ENCODE data around the gene ORAI3.

ORAI3 gene

GRCh38 chr16:30992931-30993816 is 44.3 kb downstream of the ORAI3 start:
- no peak for DNase-seq

DNA sequence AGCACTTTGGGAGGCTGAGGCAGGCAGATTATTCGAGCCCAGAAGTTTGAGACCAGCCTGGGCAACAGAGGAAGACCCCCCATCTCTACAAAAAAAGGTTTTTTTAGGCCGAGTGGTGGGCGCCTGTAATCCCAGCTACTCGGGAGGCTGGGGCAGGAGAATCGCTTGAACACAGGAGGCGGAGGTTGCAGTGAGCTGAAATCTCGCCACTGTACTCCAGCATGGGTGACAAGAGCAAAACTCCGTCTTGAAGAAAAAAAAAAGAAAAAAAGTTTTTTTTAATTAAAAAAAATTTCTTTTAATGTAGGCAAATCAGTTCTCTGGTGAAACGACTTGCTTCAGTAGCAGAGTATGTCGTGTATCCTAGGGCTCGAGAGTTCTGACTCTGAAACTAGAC is 47.1 kb downstream of the ORAI3 start:
- no peak for DNase-seq

DNA sequence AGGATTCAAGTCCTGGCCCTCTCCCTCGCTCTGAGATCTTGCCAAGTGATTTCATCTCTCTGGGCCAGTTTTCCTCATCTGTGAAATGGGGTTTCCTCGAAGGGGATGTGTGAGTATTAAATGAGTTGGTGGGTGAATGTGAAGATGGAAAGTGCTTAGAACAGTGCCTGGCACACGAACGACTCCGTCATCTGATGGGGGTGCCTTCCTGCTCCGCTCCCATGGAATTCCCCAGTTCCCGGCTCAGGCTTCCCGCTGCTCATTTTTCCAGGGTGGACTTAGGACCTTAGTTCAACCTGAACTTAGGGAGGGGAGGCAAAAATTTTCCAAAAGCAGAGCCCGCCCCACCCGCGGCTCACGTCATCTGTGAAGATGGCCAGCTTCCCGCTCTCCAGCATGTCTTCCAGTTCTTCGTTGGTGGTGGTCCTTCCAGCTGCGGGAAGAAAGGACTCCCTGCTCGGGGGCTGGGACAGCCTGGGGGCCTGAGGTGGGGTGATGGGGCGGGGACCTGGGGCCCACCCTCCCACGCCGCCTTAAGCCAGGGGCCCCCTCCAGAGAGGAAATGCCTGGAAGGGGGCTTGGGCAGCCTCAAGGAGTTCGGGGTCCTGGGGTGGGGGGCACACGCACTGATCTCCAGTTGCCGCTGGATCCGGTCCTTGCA is 47.6 kb downstream of the ORAI3 start:
- no peak for DNase-seq

- DNase-seq = peak; percentile 64
Measured at GRCh38 chr16:30996985-30997724, 48.3 kb downstream of the ORAI3 start.

- no peak for DNase-seq
Measured at GRCh38 chr16:30997725-30998711, 49.1 kb downstream of the ORAI3 start.

DNA sequence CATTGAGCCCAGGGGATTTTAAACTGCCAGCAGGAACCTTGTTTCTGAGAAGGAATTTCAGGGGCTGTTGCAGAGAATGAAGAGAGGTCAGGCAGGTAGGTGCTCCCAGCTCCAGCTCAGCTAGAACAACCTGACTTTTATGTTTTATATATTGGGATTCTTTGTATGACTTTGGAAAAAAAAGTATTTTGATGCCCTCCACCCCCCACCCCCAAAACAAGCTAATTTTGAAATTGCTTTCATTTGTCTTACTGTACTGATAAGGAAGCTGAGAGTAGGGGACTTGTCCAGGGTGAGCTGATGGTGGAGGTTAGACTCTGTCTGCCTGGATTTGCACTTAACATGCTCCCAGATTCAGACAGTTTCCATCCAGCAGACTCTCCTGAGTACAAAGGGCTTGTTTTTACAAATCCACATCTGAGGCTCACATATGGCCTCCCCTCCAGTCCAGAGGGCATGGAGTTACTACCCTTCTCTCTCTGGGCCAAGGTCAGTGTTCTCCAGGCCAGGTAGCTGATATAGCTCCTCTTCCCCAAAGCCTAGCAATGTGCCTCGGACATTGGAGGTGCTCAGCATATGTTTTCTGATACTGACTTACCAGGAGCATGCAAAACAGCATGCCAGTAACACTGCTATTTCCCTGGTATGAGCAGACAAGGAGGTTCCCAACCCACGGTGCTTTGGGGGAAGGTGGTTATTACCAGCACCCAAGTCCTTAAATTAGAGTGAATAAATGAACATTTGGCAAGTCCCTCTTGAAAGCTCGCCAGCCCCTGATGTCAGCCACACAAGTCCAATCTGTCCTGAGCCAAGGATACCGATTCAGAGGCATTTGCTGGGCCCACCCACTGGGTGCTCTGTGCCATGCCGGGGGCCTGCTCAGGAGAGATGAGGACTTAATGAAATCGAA is 50.2 kb downstream of the ORAI3 start:
- DNase-seq = no peak

- DNase-seq = no peak
Measured at GRCh38 chr16:31000671-31001382, 52.0 kb downstream of the ORAI3 start.

DNA sequence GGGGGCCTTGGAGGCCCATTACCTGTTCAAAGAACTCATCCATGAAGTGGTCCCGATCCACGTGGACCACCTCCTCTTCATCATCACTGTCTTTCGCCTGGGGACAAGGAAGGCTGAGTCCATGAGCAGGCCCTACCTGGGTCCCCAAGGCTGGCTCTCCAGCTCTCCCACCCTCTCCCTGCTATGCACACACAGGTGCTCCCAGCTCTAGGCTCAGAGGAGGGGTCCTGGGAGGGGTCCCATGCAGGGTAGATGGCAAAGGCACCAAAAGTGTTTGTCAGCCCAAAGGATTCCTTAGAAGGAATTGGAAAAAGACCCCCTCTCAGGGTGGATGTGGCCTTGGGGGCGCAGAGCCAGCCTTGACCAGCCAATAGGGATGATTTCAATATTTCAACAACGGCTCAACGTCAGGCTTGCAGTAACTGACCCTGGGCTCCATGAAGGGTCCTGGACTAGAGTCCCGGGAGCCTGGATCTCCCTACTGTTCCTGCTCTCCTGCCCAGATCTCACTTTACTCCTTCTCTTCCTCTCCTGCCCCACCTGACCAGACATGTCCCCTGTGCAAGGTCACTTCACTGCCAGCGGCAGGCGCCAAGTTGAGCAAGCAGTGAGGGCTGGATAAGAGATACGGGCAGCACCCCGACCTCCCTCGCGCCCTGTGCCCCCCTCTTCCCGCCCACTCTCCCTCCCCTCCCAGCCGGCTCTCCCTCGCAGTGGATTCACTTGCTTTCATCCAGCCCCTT is 52.8 kb downstream of the ORAI3 start:
- no peak for DNase-seq

DNA sequence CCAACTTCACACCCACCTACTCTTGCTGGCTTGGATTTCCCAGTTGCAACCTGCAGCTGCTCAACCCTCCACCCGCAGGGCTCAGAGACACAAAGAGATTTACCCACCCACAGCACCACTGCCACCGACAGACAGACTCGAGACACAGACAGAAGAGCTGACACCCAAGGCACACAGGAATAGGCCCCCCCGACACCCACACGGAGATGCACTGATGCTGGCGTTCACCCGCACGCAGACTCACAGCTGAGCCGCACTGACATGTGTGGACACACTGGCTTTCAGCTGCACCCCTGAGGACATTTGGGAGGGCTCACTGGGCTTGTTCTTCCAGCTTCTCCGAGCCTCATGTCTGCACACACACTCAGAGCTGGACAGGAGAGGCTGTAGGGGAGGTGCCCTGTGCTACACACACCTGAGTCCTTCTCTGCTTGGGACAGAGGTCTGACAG is 53.4 kb downstream of the ORAI3 start:
- peak; percentile 31 for DNase-seq

- no peak for DNase-seq
Measured at GRCh38 chr16:31002862-31003341, 54.0 kb downstream of the ORAI3 start.

DNA sequence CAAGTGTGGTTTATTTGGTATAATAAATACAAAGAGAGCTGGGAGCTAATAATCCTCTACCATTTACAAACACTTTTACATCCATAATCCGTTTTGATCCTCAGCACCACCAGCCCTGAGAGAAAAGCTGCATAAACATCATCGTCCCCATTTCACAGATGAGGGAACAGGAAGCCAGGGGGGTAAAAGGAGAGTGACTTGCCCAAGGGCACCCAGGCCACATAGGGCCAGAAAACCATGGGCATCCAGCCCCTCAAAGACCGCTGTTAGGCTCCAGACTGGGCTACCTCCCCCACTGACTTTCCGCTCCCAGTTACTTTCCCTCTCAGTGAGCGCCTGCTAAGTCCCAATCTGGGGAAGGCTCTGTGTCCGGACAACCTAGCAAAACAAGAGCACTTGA is 54.9 kb downstream of the ORAI3 start:
- no peak for DNase-seq
